WTC11 (cell line): ENCODE data around the gene SLC11A1. TPM values are rescaled to one million over a fixed set of nuclear protein-coding genes. Genes with fewer than 3 reads are reported as not detected.

Source experiments
- ATAC-seq: fragments of 200-7000 bp; cut with Tn5 transposase; 2 replicates; pipeline ENCODE4 v1.10.0; 2021; ENCODE audit warnings: mild to moderate bottlenecking, moderate library complexity
- CTCF ChIA-PET: fragments of 300-600 bp; sonication (Branson Sonifier 250); formaldehyde crosslinking; loops from one replicate; lab custom pipeline; 2021; ENCODE audit warnings: antibody characterized with exemption; lab: Charles Lee
- POLR2A ChIA-PET: fragments of 350-600 bp; sonication (Branson Sonifier 250); formaldehyde crosslinking; loops from one replicate; lab custom pipeline; 2021; ENCODE audit warnings: antibody characterized with exemption; lab: Charles Lee
- DNase-seq: peaks from one replicate; pipeline ENCODE4 v3.0.0; 2021; ENCODE audit warnings: low spot score
- H3K27ac Mint-ChIP-seq: 2 replicates; pipeline ENCODE4 v1.8.0; 2021; ENCODE audit warnings: mixed read lengths
- H3K27me3 Mint-ChIP-seq: 2 replicates; pipeline ENCODE4 v1.8.0; 2021; ENCODE audit warnings: low read depth, mild to moderate bottlenecking, moderate library complexity, mixed read lengths
- H3K36me3 Mint-ChIP-seq: 2 replicates; pipeline ENCODE4 v1.8.0; 2021; ENCODE audit warnings: mixed read lengths
- H3K4me1 Mint-ChIP-seq: 2 replicates; pipeline ENCODE4 v1.8.0; 2022; ENCODE audit warnings: mixed read lengths
- H3K4me3 Mint-ChIP-seq: 2 replicates; pipeline ENCODE4 v1.8.0; 2021; ENCODE audit warnings: mild to moderate bottlenecking, moderate library complexity, mixed read lengths
- H3K9me3 Mint-ChIP-seq: 2 replicates; pipeline ENCODE4 v1.8.0; 2021; ENCODE audit warnings: mixed read lengths
- CBFB ChIP-seq: sonication (generic); formaldehyde crosslinking; IDR thresholded peaks from 2 replicates; pipeline ENCODE4 v1.8.1; 2022; ENCODE audit warnings: mild to moderate bottlenecking, low read depth, missing genetic modification reagents
- EMX1 ChIP-seq: fragments of 250-450 bp; sonication (Bioruptor Pico); IDR thresholded peaks from 2 replicates; pipeline ENCODE4 v1.8.0; 2021; ENCODE audit warnings: mild to moderate bottlenecking
- ETV6 ChIP-seq: sonication (generic); formaldehyde crosslinking; IDR thresholded peaks from 2 replicates; pipeline ENCODE4 v1.8.1; 2022; ENCODE audit warnings: mild to moderate bottlenecking, missing genetic modification reagents
- FOXJ3 ChIP-seq: sonication (generic); formaldehyde crosslinking; IDR thresholded peaks from 2 replicates; pipeline ENCODE4 v1.9.0; 2021; ENCODE audit warnings: missing genetic modification reagents, mild to moderate bottlenecking, borderline replicate concordance
- FOXP1 ChIP-seq: sonication (generic); formaldehyde crosslinking; IDR thresholded peaks from 2 replicates; pipeline ENCODE4 v1.8.0; 2022; ENCODE audit warnings: missing genetic modification reagents, mild to moderate bottlenecking, moderate library complexity, borderline replicate concordance
- GABPB1 ChIP-seq: sonication (generic); formaldehyde crosslinking; IDR thresholded peaks from 2 replicates; pipeline ENCODE4 v1.8.1; 2023; ENCODE audit warnings: mild to moderate bottlenecking, missing genetic modification reagents
- NFYB ChIP-seq: sonication (generic); formaldehyde crosslinking; conservative IDR thresholded peaks from 2 replicates; pipeline ENCODE4 v1.8.0; 2022; ENCODE audit warnings: low read depth, missing genetic modification reagents
- NR2C2 ChIP-seq: sonication (generic); formaldehyde crosslinking; IDR thresholded peaks from 2 replicates; pipeline ENCODE4 v1.8.0; 2022; ENCODE audit warnings: mild to moderate bottlenecking, missing genetic modification reagents
- SOX15 ChIP-seq: fragments of 250-450 bp; sonication (Bioruptor Pico); IDR thresholded peaks from 2 replicates; pipeline ENCODE4 v1.9.0; 2021; ENCODE audit warnings: mild to moderate bottlenecking
- TCF7 ChIP-seq: sonication (generic); formaldehyde crosslinking; IDR thresholded peaks from 2 replicates; pipeline ENCODE4 v1.8.0; 2022; ENCODE audit warnings: mild to moderate bottlenecking, low read depth, missing genetic modification reagents, moderate library complexity
- ZNF121 ChIP-seq: sonication (generic); formaldehyde crosslinking; IDR thresholded peaks from 2 replicates; pipeline ENCODE4 v1.8.0; 2023; ENCODE audit warnings: missing genetic modification reagents
- ZNF232 ChIP-seq: sonication (generic); formaldehyde crosslinking; IDR thresholded peaks from 2 replicates; pipeline ENCODE4 v1.8.0; 2022; ENCODE audit warnings: mild to moderate bottlenecking, missing genetic modification reagents
- total RNA-seq: library from RNA; stranded (reverse); gene quantifications from 3 replicates; pipeline ENCODE4 v1.2.3, GENCODE V29; 2021
- TF ChIP-seq, protein P1 (sequence below): sonication (generic); formaldehyde crosslinking; IDR thresholded peaks from 2 replicates; pipeline ENCODE4 v1.8.0; 2022; ENCODE audit warnings: mild to moderate bottlenecking, missing genetic modification reagents
- TF ChIP-seq, protein P2 (sequence below): sonication (generic); formaldehyde crosslinking; IDR thresholded peaks from 2 replicates; pipeline ENCODE4 v1.8.0; 2022; ENCODE audit warnings: mild to moderate bottlenecking, missing genetic modification reagents
- TF ChIP-seq, protein P3 (sequence below): sonication (generic); formaldehyde crosslinking; IDR thresholded peaks from 2 replicates; pipeline ENCODE4 v1.8.0; 2023; ENCODE audit warnings: missing genetic modification reagents, mild to moderate bottlenecking, borderline replicate concordance
- TF ChIP-seq, protein P4 (sequence below): sonication (generic); formaldehyde crosslinking; IDR thresholded peaks from 2 replicates; pipeline ENCODE4 v1.8.0; 2023; ENCODE audit warnings: mild to moderate bottlenecking, missing genetic modification reagents
- TF ChIP-seq, protein P5 (sequence below): sonication (generic); formaldehyde crosslinking; conservative IDR thresholded peaks from 2 replicates; pipeline ENCODE4 v1.8.1; 2022; ENCODE audit warnings: mild to moderate bottlenecking, missing genetic modification reagents

SLC11A1 gene
- total RNA-seq, 1 experiment from 2014 or later: 0.31 TPM

DNA sequence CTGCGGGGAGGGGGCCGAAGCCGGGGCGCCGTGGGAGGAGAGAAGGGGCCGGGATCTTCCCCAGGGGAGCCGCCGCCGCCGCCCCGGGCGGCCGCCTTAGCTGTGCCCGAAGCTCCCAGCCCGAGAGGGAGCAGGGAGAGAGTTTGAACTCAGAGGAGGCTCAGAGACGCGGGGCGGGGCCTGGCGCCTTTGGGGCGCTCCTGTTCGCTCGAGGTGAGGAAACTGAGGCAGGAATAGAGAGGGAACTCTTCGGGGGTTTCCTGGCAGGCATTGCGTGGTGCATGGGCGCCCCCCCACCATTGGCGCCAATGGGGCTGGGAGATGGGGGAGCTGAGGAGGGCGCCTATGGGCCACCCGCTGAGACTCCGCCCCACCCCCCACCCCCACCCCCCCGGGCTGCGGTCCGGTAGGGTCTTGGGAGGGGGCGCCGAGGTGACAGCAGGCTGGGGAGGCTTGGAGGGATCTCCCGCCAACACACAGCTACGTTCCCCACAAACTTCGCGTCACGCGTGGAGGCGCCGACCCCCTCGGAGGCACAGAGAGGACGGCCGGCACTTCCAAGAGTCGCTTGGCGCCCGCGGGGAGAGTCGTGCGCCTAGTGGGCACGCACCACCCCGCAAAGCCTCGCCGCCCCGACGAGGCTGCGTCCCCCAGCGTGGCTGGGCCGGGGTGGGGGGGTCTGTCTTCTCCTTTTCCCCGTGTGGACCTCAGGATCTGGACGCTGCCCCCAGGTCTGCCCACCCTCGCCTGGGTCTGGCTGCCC is 18.3 kb downstream of the SLC11A1 start:
- Mint-ChIP-seq H3K27me3 (peaks cover 31% of the 10 kb centered on the region), H3K27ac (no peak overlapping the region), H3K4me3 (peak overlapping the region; percentile 84), H3K4me1 (peaks cover 28% of the 10 kb centered on the region), H3K9me3 (no peaks in the 10 kb centered on the region), H3K36me3 (peaks cover 8% of the 10 kb centered on the region)
- no peak; the same call in 1 of the 2 replicates for ATAC-seq
- ChIA-PET CTCF (interaction anchor here (0.7 to 1.4 kb wide), 2 partner anchors 114 to 130 kb away, joined by 3 to 6 read pairs; partner anchors contain the start of genes AAMP and PNKD), POLR2A (no interaction called here)
- TF ChIP-seq, protein P1, sequence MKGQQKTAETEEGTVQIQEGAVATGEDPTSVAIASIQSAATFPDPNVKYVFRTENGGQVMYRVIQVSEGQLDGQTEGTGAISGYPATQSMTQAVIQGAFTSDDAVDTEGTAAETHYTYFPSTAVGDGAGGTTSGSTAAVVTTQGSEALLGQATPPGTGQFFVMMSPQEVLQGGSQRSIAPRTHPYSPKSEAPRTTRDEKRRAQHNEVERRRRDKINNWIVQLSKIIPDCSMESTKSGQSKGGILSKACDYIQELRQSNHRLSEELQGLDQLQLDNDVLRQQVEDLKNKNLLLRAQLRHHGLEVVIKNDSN (CRISPR knock-in tag): no peak
- TF ChIP-seq, protein P2, sequence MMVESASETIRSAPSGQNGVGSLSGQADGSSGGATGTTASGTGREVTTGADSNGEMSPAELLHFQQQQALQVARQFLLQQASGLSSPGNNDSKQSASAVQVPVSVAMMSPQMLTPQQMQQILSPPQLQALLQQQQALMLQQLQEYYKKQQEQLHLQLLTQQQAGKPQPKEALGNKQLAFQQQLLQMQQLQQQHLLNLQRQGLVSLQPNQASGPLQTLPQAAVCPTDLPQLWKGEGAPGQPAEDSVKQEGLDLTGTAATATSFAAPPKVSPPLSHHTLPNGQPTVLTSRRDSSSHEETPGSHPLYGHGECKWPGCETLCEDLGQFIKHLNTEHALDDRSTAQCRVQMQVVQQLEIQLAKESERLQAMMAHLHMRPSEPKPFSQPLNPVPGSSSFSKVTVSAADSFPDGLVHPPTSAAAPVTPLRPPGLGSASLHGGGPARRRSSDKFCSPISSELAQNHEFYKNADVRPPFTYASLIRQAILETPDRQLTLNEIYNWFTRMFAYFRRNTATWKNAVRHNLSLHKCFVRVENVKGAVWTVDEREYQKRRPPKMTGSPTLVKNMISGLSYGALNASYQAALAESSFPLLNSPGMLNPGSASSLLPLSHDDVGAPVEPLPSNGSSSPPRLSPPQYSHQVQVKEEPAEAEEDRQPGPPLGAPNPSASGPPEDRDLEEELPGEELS (CRISPR knock-in tag): 0 out of 2 replicates have a peak, but pooled peaks have one; percentile 17
- DNase-seq: no peak

DNA sequence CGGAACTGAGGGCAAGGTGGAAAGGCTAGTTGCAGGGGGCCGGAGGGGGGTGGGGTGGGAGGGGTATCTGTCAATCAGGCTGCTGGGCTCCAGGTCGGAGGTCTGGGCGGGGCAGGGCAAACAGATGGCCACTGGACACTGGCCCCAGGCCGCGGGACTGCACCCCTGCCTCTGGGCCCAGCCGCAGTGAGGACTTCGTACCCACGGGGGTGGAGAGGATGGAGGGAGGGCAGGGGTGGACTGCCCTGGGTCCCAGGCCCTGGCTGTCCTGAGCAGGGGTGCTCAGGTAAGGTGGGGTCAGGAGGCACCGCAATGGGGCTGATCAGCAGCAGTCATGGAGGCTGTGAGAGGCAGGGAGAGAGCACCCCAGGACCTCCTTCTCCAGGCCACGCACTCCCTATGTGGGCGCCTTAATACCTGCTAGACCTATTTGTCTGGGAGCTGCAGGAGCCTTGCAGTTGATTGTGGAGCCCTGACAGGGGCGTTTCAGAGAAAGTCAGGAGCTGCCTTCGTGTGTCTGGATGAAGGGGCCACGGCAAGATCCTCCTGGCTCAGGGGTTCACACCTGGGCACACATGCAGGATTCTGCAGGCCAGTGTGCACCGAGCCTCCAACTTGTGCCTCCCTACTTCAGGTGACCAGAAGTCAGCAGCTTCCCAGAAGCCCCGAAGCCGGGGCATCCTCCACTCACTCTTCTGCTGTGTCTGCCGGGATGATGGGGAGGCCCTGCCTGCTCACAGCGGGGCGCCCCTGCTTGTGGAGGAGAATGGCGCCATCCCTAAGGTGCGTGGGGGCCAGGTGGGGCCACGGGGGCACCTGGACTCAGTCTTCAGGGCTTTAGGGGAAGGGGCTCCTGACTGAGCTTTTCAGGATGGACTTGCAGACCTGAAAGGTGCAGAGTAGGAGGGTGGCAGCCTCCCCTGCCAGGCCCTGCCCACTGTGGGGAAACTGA is 19.1 kb downstream of the SLC11A1 start:
- Mint-ChIP-seq H3K4me1 (peaks cover 29% of the 10 kb centered on the region), H3K27ac (no peak overlapping the region), H3K27me3 (peaks cover 30% of the 10 kb centered on the region), H3K4me3 (peak overlapping the region; percentile 38), H3K9me3 (no peaks in the 10 kb centered on the region), H3K36me3 (peaks cover 8% of the 10 kb centered on the region)
- ChIA-PET CTCF (interaction anchor here (1.4 kb wide), 1 partner anchor 114 kb away, joined by 6 read pairs; no protein-coding TSS in a partner anchor), POLR2A (no interaction called here)
- TF ChIP-seq EMX1 (CRISPR knock-in tag) (no peak), GABPB1 (CRISPR knock-in tag) (peak; percentile 40; the same call in 1 of the 2 replicates), ZNF232 (no peak), ETV6 (CRISPR knock-in tag) (no peak), SOX15 (CRISPR knock-in tag) (no peak), ZNF121 (no peak), CBFB (CRISPR knock-in tag) (no peak), FOXP1 (CRISPR knock-in tag) (peak; percentile 54; the same call in 1 of the 2 replicates), NFYB (CRISPR knock-in tag) (no peak), NR2C2 (no peak), TCF7 (CRISPR knock-in tag) (no peak), FOXJ3 (CRISPR knock-in tag) (no peak)
- TF ChIP-seq, protein P3, sequence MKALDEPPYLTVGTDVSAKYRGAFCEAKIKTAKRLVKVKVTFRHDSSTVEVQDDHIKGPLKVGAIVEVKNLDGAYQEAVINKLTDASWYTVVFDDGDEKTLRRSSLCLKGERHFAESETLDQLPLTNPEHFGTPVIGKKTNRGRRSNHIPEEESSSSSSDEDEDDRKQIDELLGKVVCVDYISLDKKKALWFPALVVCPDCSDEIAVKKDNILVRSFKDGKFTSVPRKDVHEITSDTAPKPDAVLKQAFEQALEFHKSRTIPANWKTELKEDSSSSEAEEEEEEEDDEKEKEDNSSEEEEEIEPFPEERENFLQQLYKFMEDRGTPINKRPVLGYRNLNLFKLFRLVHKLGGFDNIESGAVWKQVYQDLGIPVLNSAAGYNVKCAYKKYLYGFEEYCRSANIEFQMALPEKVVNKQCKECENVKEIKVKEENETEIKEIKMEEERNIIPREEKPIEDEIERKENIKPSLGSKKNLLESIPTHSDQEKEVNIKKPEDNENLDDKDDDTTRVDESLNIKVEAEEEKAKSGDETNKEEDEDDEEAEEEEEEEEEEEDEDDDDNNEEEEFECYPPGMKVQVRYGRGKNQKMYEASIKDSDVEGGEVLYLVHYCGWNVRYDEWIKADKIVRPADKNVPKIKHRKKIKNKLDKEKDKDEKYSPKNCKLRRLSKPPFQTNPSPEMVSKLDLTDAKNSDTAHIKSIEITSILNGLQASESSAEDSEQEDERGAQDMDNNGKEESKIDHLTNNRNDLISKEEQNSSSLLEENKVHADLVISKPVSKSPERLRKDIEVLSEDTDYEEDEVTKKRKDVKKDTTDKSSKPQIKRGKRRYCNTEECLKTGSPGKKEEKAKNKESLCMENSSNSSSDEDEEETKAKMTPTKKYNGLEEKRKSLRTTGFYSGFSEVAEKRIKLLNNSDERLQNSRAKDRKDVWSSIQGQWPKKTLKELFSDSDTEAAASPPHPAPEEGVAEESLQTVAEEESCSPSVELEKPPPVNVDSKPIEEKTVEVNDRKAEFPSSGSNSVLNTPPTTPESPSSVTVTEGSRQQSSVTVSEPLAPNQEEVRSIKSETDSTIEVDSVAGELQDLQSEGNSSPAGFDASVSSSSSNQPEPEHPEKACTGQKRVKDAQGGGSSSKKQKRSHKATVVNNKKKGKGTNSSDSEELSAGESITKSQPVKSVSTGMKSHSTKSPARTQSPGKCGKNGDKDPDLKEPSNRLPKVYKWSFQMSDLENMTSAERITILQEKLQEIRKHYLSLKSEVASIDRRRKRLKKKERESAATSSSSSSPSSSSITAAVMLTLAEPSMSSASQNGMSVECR: no peak
- TF ChIP-seq, protein P4, sequence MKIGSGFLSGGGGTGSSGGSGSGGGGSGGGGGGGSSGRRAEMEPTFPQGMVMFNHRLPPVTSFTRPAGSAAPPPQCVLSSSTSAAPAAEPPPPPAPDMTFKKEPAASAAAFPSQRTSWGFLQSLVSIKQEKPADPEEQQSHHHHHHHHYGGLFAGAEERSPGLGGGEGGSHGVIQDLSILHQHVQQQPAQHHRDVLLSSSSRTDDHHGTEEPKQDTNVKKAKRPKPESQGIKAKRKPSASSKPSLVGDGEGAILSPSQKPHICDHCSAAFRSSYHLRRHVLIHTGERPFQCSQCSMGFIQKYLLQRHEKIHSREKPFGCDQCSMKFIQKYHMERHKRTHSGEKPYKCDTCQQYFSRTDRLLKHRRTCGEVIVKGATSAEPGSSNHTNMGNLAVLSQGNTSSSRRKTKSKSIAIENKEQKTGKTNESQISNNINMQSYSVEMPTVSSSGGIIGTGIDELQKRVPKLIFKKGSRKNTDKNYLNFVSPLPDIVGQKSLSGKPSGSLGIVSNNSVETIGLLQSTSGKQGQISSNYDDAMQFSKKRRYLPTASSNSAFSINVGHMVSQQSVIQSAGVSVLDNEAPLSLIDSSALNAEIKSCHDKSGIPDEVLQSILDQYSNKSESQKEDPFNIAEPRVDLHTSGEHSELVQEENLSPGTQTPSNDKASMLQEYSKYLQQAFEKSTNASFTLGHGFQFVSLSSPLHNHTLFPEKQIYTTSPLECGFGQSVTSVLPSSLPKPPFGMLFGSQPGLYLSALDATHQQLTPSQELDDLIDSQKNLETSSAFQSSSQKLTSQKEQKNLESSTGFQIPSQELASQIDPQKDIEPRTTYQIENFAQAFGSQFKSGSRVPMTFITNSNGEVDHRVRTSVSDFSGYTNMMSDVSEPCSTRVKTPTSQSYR (CRISPR knock-in tag): no peak
- TF ChIP-seq, protein P5, sequence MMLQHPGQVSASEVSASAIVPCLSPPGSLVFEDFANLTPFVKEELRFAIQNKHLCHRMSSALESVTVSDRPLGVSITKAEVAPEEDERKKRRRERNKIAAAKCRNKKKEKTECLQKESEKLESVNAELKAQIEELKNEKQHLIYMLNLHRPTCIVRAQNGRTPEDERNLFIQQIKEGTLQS (CRISPR knock-in tag): no peak
- no peak for ATAC-seq
- DNase-seq: no peak
